ENCODE results near the gene PRPF38B.
A peak's percentile ranks its signal among the peaks of the same experiment; 100 is the strongest.

Gene PRPF38B

DNA sequence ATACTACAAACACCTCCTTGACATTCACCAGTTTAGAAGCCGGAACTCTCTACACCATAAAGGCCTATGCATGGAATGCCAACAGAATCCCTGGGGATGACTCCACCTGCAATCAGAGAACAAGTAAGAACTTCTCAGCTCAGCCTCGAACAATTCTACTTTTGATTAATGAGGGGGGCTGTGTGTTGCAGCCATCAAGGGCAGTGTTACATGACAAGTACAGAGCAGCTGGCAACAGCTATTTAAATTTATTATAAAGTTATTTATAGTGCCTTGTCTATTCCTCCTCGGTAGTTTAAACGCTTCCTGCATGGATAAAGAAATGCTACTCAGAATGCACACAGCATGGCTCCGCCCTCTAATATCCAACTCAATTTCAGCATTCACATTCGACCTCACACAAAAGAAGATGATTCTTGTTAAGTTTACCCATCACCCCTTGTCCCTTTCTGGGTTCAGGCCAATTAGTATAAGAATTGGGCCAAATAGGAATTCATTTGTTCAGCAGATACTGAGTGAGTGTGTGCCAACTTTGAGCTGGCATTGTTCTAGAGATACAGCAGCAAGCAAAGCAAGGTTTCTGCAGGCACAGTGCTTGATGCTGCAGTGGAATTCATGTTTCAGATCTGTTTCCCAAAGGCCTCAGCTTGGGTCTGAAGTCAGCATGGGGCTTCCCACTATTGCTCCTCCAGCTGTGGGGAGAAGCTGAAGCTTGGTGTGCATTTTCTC is 27.0 kb downstream of the PRPF38B start:
- DNase-seq = no peak

DNA sequence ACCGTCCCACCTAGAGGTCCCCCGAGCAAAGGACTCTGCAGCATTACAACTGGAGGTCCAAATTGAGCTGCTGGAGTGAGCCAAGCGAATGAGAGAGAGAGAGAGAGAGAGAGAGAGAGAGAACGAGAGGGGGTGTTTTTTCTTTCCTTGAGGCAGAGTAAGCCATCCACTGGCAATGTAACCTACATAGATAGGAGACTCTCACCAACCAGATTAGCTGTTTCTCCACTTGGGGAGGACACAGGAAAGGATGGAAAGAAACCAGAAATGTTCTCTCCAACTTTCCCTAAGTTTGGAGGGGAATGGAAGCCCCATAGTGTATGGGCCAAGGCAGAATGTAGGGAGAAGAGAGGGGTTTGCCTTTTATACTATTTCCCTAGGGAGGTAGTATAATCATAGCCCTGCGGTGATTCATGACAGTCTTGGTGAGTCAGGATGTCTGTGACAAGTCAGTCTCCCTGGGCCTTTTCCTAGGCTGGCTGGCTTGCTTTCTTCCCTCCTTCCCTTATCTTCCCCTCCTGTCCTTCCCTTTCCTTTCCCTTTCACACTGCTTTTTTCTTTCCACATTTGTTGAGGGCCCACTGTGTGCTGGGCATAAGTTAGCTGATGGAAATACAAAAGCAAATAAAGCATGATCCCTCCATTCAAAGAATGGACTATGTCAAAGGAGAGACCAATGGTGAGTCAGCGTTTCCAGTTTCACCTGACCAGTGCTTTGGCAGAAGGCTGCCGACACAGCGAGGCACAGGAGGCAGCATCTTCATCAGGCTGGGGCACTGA is 27.7 kb downstream of the PRPF38B start:
- DNase-seq = no peak

DNA sequence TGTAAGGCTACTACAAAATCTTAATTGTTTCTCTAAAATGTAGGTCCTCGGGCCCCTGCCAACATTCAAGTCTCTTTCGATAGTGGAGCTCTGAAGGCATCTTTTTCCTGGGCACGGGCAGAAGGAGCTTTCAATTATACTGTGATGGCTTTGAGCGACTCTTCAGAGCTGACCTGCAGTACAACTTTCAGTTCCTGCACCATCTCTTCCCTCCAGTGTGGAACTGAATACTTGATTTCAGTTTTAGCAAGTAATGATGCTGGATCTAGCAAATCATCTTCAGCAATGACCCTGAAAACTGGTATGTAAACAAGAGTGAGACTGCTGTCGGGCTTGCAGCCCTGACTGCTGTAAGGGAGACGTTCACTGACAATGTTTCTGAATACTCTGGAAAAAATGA is 30.2 kb downstream of the PRPF38B start:
- no peak for DNase-seq

DNA sequence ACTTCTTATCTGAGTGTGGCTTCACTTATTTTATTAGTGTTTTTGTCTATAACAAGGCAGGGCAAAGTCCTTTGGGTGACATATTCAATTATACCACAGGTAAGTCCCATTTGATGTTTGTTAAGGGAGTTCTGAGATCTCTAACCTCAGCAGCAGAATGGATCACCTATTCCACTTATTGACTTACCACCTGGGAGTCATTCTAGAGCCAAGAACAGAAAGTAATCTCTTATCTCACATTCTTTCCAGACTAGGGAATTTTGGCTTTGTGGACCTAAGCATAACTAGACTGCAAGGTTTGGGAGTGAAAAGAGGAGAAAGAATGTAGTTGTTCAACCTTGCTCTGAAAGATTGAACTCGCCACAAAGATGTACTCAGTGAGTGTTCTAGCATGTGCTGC is 33.8 kb downstream of the PRPF38B start:
- DNase-seq = no peak

DNA sequence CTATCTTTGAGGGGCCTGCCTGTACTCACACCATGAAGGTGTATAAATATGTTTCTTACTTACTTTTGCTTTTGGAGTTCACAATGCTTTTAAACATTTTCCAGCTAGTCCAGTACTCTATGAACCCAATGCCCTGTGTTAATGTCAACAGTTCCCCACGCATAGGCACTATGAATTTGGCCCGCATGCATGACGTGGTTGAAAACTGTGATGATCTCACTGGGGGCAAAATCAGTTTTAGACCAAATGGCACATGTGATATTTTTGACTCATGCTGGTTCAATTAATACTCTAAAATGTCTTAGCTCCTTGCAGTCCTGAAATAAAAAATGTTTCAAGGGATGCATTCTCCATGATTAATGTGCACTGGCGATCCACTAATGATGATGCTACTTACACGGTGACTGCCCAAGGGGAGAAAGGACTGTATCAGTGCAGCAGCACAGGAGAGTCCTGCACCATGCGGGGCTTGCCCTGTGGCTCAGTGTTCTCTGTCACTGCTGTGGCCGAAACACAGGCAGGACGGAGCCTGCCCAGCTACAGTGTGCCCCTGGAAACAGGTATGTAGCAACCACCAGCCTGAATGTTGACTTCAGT is 36.3 kb downstream of the PRPF38B start:
- DNase-seq = no peak

DNA sequence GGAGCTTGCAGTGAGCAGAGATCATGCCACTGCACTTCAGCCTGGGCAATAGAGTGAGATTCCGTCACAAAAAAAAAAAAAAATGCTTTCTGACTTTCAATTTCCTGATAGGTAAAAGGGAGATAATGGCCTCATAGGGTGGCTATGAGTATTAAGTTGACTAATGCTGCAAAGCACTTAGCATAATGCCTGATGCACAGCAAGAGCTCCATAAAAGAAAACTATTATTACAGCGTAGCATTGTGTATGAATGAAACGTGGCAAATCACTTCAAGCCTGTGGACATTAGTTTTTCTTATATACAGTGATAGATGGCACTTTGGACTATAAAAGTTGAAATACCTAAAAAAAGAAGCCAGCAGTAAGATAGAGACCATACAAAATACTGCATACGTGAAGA is 37.4 kb downstream of the PRPF38B start:
- no peak for DNase-seq

DNA sequence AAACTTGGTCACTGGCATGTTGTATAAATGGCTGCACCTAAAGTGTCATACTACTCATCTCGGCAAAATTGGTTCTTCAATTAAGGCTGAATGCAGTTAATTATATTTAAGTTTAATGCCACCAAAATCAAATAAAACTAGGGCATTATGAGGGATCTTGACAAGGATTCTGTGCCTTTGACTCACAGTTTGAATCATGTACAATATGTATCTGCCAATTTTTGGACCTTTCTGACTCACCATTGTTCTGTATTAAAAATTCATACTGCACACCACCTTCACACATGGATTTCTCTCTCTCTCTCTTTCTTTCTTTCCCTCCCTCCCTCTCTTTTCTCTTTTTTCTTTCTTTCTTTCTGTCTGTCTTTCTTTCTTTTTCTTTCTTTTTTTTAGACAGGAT is 40.3 kb downstream of the PRPF38B start:
- DNase-seq = no peak

DNA sequence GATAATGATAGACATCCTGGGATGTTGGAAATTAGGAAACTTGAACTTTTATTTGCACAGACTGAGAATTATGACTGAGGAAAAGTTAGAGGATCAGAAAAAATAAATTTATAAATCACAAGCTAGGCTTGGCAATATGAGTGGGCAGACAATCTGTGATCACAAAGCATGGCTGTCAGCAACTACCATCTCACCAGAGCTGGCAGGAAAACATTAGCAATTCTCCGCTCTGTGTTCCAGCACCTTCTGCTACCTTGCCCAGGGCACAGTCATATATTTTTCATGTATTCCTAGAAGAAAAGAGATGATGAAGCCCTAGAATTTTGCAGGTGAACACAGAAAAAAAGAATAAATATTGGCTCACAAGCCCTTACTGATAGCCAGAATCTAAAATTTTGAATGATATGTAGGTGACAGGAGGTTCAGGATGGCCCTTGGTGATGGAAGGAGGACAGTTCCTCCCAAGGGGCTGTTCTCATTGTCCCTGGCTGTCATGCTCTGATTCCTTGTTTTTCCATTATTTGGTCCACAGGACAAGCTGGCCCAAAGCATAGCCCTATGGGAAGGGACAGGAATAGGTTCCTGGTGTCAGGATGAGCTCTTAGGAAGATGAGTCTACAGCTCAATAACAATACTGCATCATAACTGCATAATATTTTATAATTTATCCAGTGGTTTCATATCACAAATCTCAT is 42.2 kb downstream of the PRPF38B start:
- DNase-seq = no peak

DNA sequence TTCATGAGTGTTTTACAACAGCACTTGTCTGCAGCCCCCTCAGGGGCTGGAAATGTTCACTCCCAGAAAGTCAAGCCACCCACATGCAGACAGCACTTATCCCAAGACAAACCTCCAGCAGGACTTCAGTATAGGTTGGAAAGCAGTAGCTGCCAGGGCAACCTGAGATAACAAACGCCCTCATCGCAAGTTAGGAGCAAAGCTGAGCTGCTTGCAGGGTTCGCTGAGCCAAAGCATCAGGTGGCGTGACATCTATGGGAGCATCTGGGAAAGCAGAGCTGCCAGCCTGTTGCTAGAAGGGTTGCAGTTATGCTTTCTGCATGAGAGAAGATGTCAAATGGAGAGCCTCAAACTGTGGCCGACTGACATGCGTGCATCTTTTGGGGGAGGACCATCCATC is 50.1 kb downstream of the PRPF38B start:
- DNase-seq = no peak

DNA sequence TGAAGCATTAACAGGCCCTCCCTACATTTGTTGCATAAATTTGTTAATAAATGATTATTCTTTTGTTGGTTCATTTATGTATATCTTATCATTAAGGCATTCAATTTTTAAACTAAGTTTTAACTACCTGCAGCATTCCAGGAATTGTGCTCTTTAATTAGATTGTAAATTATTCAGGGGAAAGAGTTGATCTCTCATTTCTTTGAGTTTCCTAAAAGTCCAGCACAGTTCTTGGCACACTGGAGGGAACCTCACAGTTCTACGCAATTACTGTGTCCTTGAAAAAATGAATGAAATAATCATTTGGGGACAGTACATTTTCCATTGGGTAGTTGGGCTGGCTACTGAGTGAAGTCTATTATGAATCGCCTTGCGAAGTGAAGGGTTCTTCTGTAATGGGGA is 53.9 kb downstream of the PRPF38B start:
- DNase-seq = no peak

DNA sequence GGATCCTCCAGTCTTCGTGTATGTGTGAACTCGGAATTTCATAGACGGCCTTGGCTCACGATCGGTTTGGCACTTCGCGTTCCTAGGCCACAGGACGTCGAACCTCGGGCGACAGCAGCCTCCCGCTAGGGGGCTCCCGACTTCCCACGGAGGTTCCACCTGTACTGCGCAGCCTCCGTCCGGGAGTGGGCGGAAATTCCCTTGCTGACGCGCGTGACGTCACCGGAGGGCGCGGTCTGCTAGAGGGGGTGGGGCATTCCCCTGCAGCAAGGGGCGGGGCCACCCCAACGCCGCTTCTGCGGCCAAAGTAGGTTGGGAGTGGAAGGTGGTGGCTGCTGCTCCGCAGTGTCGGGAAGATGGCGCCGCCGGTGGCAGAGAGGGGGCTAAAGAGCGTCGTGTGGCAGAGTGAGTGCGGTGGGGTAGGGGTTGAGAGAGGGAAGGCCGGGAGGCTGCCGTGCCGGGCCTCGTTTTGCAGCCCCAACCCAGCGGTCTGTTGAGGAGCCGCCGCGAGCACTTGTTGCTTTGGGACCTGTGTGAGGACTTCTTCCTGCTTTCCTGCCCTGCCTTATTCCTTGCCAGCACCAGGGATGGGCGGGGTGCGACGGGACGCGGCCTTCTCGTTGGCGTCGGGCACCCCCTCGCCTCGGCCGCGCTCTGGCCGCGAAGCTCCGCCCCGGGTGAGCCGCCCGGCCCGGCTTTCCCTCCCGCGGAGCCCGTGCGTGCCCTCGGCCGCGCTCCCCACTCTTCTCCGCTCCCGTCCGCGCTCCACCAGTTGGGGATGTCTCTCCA is 54.5 kb downstream of the PRPF38B start, which contains the start of gene STXBP3:
TSS of gene STXBP3 (plus strand) at position 293 of the 789 bp plus-strand sequence. CDS start at position 357, 64 bp downstream.
- DNase-seq = peak; percentile 96

DNA sequence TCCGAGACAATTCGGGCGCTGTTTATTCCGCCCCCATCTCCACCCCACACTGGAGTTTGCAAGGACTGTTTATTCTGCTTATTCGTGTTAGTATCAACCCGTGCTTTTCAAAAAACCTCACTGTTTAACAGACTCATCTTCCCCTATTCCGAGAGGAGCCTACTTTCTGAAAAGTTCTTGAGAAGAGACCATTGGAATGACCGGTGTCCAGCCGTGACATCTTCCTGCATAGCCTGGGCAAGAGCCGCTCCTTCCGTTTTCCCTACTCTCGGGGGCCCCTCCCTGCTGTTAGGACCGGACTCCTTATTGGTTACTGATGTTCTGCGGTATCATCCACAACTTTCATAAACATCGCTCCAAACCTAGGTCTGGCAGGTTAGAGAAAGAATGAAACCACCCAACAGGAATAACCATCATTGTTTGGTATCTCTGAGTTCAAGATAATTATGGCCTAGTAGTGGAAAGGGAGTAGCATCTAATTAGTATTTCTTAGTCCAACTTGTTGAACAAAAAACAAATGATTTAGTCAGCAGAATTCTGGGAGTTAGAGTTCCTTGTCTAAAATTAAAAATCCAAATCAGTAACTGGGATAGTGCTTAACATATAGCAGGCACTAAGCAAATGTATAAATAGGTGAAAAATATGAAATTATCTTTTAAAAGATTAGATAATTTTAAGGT is 55.2 kb downstream of the PRPF38B start:
- peak; percentile 8 for DNase-seq

DNA sequence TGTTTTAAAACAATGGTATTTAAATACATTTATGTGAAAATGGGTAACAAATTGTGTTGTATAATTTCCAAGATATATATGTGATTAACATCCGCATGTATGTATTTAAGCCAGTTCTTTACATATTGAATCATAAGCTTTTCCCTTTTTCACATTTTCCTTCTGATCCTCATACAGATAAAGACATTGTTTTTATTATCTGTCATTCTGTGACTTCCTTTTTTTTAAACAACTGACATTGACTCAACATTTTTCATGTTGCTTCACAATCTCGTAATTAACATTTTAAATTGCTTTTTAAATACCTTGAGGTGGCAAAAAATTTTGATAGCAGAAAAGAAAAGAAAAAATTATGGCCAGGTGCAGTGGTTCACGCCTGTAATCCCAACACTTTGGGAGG is 55.8 kb downstream of the PRPF38B start:
- DNase-seq = no peak

DNA sequence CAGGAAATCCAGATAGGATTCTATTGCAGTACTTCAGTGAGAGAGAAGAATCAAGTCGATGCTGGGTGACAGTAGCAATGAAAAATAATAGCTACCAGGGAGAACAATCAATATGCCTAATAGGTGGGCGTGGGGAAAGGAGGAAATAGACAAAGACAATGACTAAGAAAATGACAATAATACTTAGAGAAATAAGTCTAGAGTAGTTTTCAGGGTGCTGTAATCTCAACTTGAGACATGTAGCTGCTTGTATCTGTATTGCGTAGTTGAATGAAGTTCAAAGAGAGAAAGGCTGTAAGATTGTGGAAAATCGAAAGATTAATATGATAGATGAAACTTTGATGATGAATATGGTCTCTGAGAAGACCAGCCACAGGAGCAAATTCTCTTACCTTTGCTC is 57.0 kb downstream of the PRPF38B start:
- DNase-seq = no peak

DNA sequence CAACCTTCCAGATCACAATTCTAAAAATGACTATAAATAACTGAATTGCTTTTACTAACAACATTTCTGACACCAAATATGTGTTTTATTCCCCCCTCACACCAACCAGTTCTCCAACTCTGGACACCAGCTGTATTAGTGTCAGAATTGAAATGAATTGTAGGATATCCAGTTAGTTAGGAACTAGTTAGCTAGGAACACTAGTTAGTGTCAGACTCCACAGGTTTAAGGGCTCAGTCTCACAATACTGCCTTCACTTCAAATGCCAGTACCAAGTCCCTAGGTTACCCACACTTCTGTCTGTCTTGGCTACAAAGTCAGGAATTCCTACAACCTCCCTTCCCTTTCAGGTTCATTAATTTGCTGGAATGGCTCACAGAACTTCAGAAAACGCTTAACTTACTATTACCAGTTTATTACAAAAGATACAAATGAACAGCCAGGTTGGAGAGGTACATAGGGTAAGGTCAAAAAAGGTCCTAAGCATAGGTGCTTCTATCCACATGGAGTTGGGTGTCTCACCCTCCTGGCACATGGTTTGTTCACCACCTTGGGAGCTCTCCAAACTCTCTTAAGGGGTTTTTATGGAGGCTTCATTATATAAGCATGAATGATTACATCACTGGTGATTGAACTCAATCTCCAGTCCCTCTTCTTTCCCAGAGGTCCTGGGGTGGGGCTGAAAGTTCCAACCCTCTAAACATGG is 58.5 kb downstream of the PRPF38B start:
- DNase-seq = no peak
